GM19193 (cell line): ENCODE results near the gene HOXC6.

Experiments
- POLR2A ChIP-seq: IDR thresholded peaks from 4 replicates; pipeline ENCODE4 v1.6.1; 2011; ENCODE audit not compliant: insufficient read depth, insufficient read length; ENCODE audit errors: extremely low read depth

The HOXC6 gene

DNA sequence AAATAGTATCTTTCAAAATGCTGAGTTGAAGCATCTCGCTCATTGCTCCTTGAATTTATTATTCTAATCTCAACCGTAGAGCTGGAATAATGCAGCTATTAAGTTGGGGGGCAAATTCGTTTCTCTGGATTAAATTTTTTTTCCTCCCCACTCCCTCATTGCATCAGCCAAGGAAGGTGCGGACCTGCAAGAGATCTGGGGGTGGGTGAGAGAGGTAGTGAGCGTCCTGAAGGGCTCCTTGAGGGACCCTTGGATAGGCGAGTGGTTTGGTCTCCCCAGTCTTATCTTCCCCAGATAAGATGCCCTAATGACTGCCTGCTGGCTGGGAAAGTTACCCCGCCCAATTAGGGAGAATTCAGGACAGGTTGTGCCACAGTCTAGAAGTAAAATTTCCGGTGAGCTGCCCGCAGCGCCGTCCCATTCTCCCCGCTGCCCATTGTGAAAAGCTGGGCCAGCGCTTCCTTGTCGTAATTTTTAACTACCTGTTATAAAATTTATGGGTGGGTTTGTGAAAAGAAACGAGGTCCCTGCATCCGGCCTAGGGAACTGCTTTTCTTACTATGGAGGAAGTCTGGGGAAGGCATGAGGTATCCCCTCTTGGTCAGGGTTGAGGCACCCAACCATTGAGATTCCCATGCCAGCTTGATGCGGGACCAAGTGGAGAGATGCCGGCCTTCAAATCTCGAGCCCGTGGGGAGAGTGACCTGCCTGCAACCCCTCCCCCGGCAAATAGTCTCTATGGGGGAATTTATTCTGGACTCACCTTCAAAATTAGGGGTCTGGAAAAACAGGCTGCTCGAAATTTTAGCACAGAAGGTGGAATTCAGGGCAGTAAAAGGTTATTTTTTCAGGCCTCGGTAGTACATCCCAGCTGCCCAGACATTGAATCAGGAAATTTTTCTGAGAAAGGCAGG is 13.0 kb upstream of the HOXC6 start:
- TF ChIP-seq POLR2A: no peak

DNA sequence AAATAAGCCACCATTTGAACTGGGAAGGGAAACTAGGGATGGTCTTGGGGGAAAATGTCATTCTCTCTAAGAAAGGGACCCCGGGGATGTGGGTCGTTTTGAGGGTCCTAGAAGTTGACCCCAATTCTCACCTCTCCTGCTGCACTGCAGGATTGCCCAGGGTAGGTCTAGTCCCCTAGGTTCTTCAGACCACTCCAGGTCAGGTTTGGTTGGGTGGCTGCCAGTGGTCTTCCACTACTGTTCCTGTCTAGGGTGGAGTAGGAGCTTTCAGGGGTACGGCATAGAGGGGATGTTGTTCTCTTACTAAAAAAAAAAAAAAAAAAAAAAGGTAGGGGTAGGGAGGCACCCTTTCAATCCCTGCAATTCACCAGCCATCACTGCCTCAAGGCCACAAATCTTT is 12.2 kb upstream of the HOXC6 start:
- no peak for TF ChIP-seq POLR2A

GRCh38 chr12:54016478-54016964 is 11.7 kb upstream of the HOXC6 start:
- TF ChIP-seq POLR2A: no peak

DNA sequence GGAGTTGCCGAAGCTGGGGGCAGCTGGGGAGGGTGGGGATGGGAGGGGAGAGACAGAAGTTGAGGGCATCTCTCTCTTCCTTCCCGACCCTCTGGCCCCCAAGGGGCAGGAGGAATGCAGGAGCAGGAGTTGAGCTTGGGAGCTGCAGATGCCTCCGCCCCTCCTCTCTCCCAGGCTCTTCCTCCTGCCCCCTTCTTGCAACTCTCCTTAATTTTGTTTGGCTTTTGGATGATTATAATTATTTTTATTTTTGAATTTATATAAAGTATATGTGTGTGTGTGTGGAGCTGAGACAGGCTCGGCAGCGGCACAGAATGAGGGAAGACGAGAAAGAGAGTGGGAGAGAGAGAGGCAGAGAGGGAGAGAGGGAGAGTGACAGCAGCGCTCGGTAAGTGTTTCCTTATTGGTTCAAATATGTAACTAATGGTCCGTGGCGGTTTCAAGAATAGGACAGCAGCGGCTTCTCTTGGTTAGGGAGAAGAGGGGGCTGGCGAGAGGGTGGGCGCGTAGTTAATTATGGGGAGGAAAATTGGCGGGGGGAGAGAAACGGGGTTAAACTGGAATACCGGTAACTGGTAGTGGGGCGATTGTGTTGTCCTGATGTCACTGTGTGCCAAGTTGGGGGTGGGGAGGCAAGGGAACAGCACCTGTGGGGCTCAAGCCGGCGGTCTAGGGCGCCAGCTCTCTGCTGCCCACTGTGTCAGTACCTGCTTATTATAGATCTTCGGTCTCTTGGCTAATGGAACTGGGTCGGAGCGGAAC is 11.0 kb upstream of the HOXC6 start:
- no peak for TF ChIP-seq POLR2A

DNA sequence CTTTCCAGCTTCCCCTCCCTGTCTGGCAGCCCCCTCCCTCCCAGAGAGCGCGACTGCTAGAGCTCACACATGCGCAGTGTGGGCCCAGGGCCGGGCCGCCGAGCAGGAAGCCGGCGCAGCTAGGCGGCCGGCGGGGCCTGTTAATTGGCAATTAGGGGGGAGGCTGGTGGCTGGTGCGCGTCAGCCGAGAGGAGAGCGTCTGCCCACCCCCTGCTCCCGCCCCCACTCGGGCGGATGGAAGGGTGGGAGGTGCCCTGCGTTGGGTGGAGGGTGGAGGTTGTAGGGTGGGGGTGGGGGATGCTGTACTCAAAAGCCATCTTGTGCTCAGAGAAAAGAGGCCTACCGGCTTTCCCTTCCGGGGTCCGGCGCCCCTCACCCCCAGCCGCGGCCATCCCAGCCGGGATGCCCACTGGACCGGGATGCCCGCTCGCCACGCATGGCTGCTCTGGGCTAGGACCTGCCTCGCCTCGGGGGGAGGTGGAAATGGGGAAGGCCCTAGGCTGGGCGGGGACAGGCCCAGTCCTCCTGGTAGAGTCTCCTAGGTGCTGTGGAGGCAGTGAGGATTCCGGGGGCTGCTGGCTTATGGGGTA is 10.3 kb upstream of the HOXC6 start:
- peak; percentile 61 for TF ChIP-seq POLR2A

DNA sequence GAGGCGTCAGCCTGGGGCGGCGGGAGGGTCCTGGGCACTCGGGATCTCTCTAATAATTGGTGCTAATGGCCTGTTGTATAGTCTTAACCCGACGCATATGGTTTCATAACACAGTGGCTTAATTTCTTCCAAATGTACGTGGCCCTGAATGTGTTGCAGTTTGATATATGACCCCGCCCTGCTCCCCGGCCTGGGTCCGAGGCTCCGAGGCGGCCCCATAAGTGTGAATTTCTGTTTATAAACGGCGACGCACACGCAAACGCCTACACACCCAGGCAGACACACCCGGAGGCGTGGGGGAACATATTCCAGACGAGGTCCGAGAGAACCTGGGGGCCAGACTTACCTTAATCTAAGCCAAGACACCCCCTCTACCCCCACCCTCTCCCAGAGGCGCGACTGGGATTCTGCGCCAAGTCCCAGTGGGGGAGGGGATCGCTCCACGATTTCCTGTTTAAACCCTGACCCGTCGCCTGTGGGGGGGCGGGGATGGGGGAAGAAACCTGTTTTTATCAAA is 9.7 kb upstream of the HOXC6 start:
- no peak for TF ChIP-seq POLR2A

DNA sequence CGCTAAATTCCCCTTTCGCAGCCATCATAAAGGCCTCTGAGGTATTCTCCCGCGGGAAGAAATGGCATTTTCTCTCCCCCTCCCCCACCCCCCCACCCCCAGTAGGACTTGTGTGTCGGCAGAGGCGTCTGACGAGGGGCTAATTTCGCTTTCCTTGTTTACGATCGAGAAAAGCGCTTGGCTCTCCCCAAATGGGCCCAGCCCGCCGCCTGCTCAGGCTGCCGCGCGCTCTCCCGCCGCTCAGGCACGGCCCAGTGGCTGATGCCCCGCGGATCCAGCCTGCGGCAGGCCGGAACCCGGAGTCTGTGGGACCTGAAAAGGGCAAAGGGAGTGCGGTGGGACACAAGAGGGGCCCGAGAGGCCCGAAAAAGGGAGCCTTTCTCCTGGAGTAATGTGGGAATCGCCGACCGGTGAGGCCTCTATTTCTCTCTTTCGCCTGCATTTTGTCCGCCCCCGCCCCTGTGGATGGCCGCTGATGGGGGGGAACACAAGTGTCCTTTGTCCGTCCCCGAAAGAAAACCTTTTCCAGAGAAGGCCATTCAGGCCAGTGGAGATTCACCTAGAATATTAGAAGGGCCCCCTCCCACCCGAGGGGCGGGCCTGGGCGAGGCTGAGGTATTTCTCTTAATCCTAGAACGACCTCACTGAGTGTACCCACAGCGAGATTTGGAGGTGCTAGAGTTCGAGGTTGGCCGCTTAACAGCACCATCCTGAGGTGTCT is 9.0 kb upstream of the HOXC6 start:
- TF ChIP-seq POLR2A: no peak

DNA sequence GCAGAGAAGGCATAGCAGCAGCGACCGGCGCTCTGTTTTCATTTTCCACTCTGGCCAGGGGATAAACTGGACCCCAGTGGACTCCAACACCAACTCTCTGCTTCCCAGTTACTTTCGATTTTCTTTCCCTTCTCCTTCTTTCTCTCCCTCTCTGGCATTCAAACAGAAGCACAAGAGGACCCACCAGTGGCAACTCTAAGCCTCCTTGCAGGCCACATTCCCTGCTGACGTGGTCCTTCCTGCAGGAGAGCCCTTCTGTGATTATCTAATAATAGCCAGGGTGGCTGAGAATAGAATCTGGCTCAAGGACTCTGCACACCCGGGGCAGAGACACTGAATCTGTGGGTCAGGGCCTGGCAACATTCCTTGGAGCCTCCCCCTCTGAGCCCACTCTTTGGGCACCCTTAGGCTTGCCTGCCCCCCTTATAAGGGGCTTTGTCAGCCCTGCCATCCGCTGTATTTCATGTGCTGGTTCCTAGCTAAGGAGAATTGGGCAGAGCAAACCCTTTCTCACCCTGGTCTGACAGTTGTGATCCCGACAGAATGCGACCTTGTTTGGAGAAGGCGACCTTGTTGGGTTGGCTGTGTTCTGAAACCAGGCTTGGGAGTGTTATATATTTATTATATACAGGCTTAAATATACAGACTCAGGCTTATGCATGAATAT is 8.2 kb upstream of the HOXC6 start:
- TF ChIP-seq POLR2A: no peak

DNA sequence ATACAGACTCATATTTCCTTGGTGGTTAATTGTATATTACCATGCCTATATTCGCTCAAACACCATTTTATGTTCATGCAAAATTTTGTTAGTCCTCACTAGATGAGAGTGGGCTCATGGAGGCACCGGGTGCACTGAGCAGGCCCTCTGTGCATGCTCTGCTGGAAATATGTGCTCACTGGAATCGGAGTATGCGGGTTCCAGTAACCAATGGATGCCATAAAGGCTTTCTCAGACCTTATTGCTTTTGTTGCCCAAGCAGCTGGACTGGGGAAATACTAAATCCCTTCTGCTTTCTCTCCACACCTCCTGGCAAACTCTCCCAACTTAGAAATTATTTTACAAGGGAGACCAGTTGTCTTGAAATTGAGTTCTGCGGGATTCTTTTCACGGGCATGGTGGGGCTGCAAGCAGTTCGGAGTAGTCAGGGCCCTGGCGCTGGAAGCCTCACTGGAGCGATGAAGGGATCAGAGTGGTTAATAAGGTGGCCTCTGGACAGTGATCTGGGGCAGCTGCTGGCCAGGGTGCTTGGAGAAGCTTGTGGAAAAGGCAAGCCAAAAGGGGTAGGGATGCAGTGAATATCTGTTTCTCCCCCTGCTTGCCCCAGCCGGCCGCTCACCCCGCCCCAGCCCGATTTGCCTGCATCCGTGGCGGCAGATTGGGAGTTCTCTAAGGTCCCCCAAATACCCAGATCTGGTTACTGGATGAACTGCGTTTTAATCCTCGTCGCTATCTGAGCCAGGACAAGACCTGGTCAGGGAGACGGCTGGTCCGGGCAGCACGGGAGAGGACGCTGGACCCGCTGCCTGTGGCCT is 7.4 kb upstream of the HOXC6 start:
- no peak for TF ChIP-seq POLR2A

DNA sequence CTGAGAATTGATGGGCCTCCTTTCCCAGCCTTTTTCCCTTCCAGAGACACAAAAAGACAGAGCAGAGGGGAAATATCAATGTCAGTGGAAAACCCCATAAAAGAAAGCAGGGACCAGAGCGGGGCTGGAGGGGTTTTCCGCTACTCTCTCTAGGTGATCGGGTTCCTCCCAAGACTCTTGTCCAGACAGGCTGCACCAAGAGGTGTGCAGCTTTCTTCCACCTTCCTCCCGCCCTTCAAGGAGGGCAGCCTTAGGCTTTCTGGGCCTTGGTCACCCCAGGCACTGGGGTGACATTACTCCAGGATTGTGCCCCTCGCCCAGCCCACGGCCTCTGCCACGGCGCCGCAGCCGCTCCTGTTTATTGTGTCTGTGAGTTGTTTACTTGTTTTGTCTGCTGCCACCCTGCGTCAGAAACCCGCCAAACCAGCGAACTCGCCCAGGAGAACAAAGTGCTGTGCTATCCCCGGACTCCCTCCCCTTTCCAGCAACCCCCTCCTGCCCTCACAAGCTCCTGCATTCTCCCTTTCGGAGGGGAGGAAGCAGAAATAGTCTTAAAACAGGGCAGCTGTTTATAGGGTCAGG is 6.7 kb upstream of the HOXC6 start:
- no peak for TF ChIP-seq POLR2A

DNA sequence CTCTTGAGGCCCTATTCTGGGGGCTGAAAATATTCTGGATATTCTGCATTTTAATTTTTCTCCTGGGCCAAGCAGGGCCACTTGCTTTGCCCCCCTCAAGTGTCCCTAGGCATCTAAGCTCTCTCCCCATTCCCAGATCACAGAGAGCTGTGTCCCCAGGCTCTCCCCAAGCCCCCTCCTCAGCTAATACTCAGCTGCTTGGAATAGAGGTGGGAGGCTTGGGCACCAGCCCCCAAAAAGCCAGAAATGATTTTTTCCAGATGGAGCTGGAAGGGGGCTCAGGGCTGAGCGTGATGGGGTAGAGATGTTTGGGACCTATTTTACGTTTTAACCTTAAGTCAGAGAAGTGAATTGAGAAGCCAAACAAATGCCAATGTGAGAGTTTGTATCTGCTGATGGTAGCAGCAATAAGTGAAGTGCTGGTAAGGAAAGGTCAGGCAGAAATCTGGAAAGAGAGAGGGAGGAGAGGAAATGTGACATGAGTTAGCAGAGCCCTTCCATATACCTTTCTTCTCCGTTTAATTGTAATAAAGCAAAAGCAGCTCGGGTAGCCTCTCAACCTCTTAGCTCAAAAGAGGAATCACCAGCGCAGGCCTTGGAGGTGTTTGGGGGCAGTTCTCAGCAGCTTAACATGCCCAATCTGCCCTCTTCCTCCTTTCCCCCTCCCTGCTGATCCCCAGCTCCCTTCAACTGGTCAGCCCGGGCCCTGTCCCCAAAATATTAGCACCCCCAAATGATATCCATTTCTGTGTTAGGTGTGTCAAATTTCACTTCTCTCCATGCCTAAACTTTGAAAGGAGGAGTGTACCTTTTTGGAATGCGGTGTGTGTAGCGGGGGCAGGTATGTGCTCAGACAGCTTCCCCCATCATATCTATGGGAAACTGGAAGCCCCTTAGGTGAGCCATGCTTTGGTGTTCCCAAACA is 5.0 kb upstream of the HOXC6 start:
- no peak for TF ChIP-seq POLR2A

DNA sequence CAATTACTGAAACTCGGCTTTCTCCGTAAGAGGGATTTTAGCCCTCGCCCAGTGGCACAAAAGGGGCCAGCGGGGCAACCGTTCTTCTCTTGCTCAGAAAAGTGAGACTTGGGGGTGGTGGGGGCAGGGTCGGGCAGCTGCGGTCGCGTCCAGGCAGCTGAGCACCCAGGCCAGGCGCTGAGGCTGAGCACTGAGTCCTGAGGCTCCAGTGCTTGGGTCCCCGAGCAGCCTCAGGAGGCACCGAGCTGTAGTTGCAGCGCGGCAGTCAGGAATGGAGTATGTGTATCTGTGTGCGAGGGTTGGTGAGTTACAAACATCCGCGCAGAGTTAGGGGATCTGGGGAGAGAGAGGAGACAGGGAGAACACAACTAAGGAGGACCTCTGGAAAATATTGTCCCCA is 4.1 kb upstream of the HOXC6 start:
- TF ChIP-seq POLR2A: no peak

DNA sequence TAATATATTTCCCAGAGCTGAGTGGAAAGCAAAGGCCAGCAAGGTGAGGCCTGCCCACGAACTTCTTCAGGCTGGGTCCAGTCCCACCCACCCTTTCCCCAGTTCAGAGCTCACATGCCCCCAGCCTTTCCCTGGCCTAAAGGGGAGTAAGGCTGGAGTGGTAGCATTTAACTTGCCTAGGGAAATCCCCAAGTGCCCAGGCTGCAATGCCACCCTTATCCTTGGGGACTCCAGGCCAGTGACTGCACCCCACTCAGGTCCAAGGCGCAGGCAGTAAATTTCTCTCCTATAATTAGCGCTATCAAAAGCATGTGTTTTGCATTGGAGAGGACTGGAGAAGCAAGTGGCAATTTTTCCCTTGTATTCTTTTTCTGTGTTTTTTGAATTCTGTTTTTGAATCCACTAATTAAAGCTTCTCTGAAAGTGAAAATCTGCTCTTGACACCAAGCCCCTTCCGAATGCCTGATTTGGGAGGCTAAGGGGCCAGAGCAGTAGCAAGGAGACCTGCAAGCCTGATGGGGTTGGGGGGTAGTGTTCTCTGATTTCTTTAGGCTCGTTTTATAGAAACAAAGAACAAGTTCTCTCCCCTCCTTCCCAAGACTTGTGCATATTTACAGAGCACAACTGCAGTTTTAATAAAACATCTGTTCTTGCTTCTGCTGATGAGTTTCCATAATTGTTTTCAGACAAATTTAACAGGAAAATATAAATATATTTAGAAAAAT is 3.5 kb upstream of the HOXC6 start:
- no peak for TF ChIP-seq POLR2A
